B cell (primary cell): ENCODE results near the gene PRKCA.

ENCODE experiments used
- EZH2 ChIP-seq: IDR thresholded peaks from 2 replicates; pipeline ENCODE4 v1.6.1; 2012; ENCODE audit warnings: borderline replicate concordance, low read depth, mild to moderate bottlenecking, moderate library complexity, low read length; ENCODE audit not compliant: insufficient read depth, poor library complexity, severe bottlenecking
- TF ChIP-seq, protein P1 (sequence below): fragments of 200-600 bp; IDR thresholded peaks from one replicate; pipeline ENCODE4 v1.8.0; 2022; ENCODE audit warnings: antibody characterized with exemption, mild to moderate bottlenecking

DNA sequence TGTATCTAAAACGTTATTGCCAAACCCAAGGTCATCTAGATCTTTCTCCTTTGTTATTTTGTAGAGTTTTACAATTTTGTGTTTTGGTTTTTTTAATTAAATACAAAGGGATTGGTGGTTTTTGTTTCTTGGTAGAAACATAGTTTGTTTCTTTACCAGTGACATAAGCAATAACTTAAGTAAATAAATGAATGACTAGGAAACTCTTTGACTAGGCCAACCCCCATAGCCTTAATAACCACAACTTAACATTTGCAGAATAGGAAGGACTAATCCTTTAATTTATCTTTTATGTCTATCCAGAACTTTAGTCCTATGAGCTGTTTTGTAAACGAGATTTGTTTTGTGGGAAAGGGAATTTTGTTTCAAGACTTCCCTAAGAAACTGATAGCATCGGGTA, 162.5 kb downstream of the PRKCA start:
- TF ChIP-seq, protein P1, sequence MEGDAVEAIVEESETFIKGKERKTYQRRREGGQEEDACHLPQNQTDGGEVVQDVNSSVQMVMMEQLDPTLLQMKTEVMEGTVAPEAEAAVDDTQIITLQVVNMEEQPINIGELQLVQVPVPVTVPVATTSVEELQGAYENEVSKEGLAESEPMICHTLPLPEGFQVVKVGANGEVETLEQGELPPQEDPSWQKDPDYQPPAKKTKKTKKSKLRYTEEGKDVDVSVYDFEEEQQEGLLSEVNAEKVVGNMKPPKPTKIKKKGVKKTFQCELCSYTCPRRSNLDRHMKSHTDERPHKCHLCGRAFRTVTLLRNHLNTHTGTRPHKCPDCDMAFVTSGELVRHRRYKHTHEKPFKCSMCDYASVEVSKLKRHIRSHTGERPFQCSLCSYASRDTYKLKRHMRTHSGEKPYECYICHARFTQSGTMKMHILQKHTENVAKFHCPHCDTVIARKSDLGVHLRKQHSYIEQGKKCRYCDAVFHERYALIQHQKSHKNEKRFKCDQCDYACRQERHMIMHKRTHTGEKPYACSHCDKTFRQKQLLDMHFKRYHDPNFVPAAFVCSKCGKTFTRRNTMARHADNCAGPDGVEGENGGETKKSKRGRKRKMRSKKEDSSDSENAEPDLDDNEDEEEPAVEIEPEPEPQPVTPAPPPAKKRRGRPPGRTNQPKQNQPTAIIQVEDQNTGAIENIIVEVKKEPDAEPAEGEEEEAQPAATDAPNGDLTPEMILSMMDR: no peak
- TF ChIP-seq EZH2: no peak
